SK-N-SH (cell line): Measurements from ENCODE around the gene PSD. TPM values are rescaled to one million over a fixed set of nuclear protein-coding genes. Genes with fewer than 3 reads are reported as not detected.

Experiments
- CTCF ChIA-PET: fragments of 300-600, 350-600 bp; formaldehyde crosslinking; extraction: SDS; loops from one replicate; lab custom pipeline; 2021; lab: Yijun Ruan, JAX
- POLR2A ChIA-PET: fragments of 350-600 bp; sonication (Branson Sonifier 250); formaldehyde crosslinking; extraction: SDS; loops from one replicate; lab custom pipeline; 2020; ENCODE audit warnings: antibody characterized with exemption, inconsistent platforms; lab: Yijun Ruan, JAX
- DNase-seq: peaks from one replicate; pipeline ENCODE4 v3.0.0; 2012
- H2AFZ ChIP-seq: fragments of 200-600 bp; sonication (generic); 2 replicates; pipeline ENCODE4 v1.8.1; 2016; ENCODE audit warnings: antibody characterized with exemption, mild to moderate bottlenecking, low read depth
- H3F3A ChIP-seq: fragments of 200-600 bp; sonication (generic); replicated peaks from 2 replicates; pipeline ENCODE3; 2016; ENCODE audit warnings: antibody characterized with exemption, mild to moderate bottlenecking; ENCODE audit not compliant: insufficient read depth
- H3K27ac ChIP-seq, 2 experiments: fragments of 200-500 bp in 1 of 2; fragments of 200-600 bp in 1 of 2; sonication (Bioruptor generic) in 1 of 2; sonication (generic), shearing (Covaris generic) in 1 of 2; 2 replicates each; pipeline versions ENCODE4 v1.5.1 to v1.6.1; 2014 to 2016; ENCODE audit warnings: low read depth in 2 of 2, inconsistent platforms in 1 of 2, low read length in 1 of 2, mild to moderate bottlenecking in 1 of 2, mixed read lengths in 1 of 2
- H3K27me3 ChIP-seq: fragments of 200-600 bp; sonication (generic), shearing (Covaris generic); 2 replicates; pipeline ENCODE4 v1.6.1; 2016; ENCODE audit warnings: mixed run types; ENCODE audit not compliant: insufficient read depth
- H3K36me3 ChIP-seq, 2 experiments: fragments of 200-500 bp in 1 of 2; fragments of 200-600 bp in 1 of 2; sonication (Bioruptor generic) in 1 of 2; sonication (generic) in 1 of 2; replicated peaks in 1 of 2; 2 replicates each; pipeline versions ENCODE3 to v1.5.1; 2014 to 2016; ENCODE audit warnings: low read length in 1 of 2, mild to moderate bottlenecking in 1 of 2; ENCODE audit not compliant: insufficient read depth in 2 of 2, control insufficient read depth in 1 of 2
- H3K4me1 ChIP-seq, 2 experiments: fragments of 200-500 bp in 1 of 2; fragments of 200-600 bp in 1 of 2; sonication (Bioruptor generic) in 1 of 2; sonication (generic), shearing (Covaris generic) in 1 of 2; 2 replicates each; pipeline versions ENCODE4 v1.5.1 to v1.6.1; 2014 to 2016; ENCODE audit warnings: low read depth in 1 of 2, low read length in 1 of 2, mixed run types in 1 of 2; ENCODE audit not compliant: insufficient read depth in 2 of 2, control insufficient read depth in 1 of 2
- H3K4me2 ChIP-seq: fragments of 200-600 bp; sonication (generic), shearing (Covaris generic); 2 replicates; pipeline ENCODE4 v1.6.1; 2017; ENCODE audit warnings: mixed run types
- H3K4me3 ChIP-seq, 2 experiments: fragments of 200-500 bp in 1 of 2; fragments of 200-600 bp in 1 of 2; sonication (Bioruptor generic) in 1 of 2; sonication (generic), shearing (Covaris generic) in 1 of 2; 2 replicates each; pipeline versions ENCODE4 v1.5.1 to v1.8.1; 2014 to 2016; ENCODE audit warnings: low read depth in 2 of 2, inconsistent platforms in 1 of 2, low read length in 1 of 2, mild to moderate bottlenecking in 1 of 2, mixed read lengths in 1 of 2, moderate library complexity in 1 of 2
- H3K79me2 ChIP-seq: fragments of 200-600 bp; sonication (generic); 2 replicates; pipeline ENCODE4 v1.8.1; 2017; ENCODE audit warnings: mild to moderate bottlenecking; ENCODE audit not compliant: insufficient read depth
- H3K9ac ChIP-seq: fragments of 200-600 bp; sonication (generic); 2 replicates; pipeline ENCODE4 v1.6.1; 2017; ENCODE audit warnings: mixed run types
- H3K9me2 ChIP-seq: fragments of 200-600 bp; sonication (generic); 2 replicates; pipeline ENCODE4 v1.6.1; 2017; ENCODE audit warnings: mixed run types
- H3K9me3 ChIP-seq: fragments of 200-600 bp; sonication (generic); 2 replicates; pipeline ENCODE4 v1.6.1; 2017; ENCODE audit warnings: mixed run types, mild to moderate bottlenecking, moderate library complexity
- H4K20me1 ChIP-seq: fragments of 200-600 bp; sonication (generic); 2 replicates; pipeline ENCODE4 v1.6.1; 2017; ENCODE audit warnings: mild to moderate bottlenecking, mixed run types; ENCODE audit not compliant: insufficient read depth
- EP300 ChIP-seq, 2 experiments: IDR thresholded peaks; 2 replicates each; pipeline versions ENCODE4 v1.4.0 to v1.6.1; 2012; ENCODE audit warnings: borderline replicate concordance in 1 of 2, low read depth in 1 of 2, low read length in 1 of 2
- EZH2phosphoT487 ChIP-seq: fragments of 200-600 bp; sonication (generic); IDR thresholded peaks from 2 replicates; pipeline ENCODE4 v1.6.1; 2017; ENCODE audit warnings: low read depth, mixed run types, mild to moderate bottlenecking, antibody characterized with exemption, moderate library complexity, borderline replicate concordance
- FOXM1 ChIP-seq: IDR thresholded peaks from 2 replicates; pipeline ENCODE4 v1.4.0; 2012; ENCODE audit warnings: low read depth, mild to moderate bottlenecking
- GABPA ChIP-seq: IDR thresholded peaks from 2 replicates; pipeline ENCODE4 v1.4.0; 2012; ENCODE audit warnings: low read depth, mild to moderate bottlenecking
- GATA2 ChIP-seq: sonication (generic); formaldehyde crosslinking; IDR thresholded peaks from 2 replicates; pipeline ENCODE4 v1.5.0; 2020; ENCODE audit warnings: mild to moderate bottlenecking, missing genetic modification reagents
- MXI1 ChIP-seq: IDR thresholded peaks from 2 replicates; pipeline ENCODE4 v1.6.1; 2012; ENCODE audit warnings: mild to moderate bottlenecking, low read depth, low read length, improper control_type of control experiment
- NFIC ChIP-seq: IDR thresholded peaks from 2 replicates; pipeline ENCODE4 v1.4.0; 2012; ENCODE audit warnings: borderline replicate concordance
- NRF1 ChIP-seq: IDR thresholded peaks from 2 replicates; pipeline ENCODE4 v1.6.1; 2012; ENCODE audit warnings: low read depth, mild to moderate bottlenecking, low read length
- RCOR1 ChIP-seq: fragments of 150-350 bp; IDR thresholded peaks from 2 replicates; pipeline ENCODE4 v1.6.1; 2017; ENCODE audit warnings: antibody characterized with exemption, low read length
- RXRA ChIP-seq: IDR thresholded peaks from 2 replicates; pipeline ENCODE4 v1.4.0; 2012; ENCODE audit warnings: low read depth, mild to moderate bottlenecking, borderline replicate concordance
- SMC3 ChIP-seq: IDR thresholded peaks from 2 replicates; pipeline ENCODE4 v1.6.1; 2012; ENCODE audit warnings: low read depth, low read length, improper control_type of control experiment
- TCF12 ChIP-seq: IDR thresholded peaks from 2 replicates; pipeline ENCODE4 v1.4.0; 2012
- TEAD4 ChIP-seq: IDR thresholded peaks from 2 replicates; pipeline ENCODE4 v1.4.0; 2012; ENCODE audit warnings: mild to moderate bottlenecking, borderline replicate concordance; ENCODE audit not compliant: insufficient read depth
- YY1 ChIP-seq: IDR thresholded peaks from 2 replicates; pipeline ENCODE4 v1.4.0; 2012; ENCODE audit warnings: low read depth, mild to moderate bottlenecking
- WGBS: methylation state at CpG from one replicate; pipeline ENCODE4 v1.1.6; 2017; ENCODE audit warnings: low lambda C conversion rate; 5-methylcytosine and 5-hydroxymethylcytosine counted together
- polyA plus RNA-seq, 3 experiments: library from polyadenylated mRNA; depleted of rRNA; stranded (reverse); fragments of >200 nt; gene quantifications; 2 replicates each; pipeline ENCODE4 v1.2.3, GENCODE V29; 2012
- TF ChIP-seq, protein P1 (sequence below): fragments of 150-350 bp; IDR thresholded peaks from 2 replicates; pipeline ENCODE4 v1.6.1; 2016; ENCODE audit warnings: mild to moderate bottlenecking, low read depth, low read length
- TF ChIP-seq, protein P2 (sequence below): IDR thresholded peaks from 2 replicates; pipeline ENCODE4 v1.4.0; 2012; ENCODE audit warnings: low read depth, borderline replicate concordance
- TF ChIP-seq, protein P3 (sequence below): fragments of 150-350 bp; IDR thresholded peaks from 2 replicates; pipeline ENCODE4 v1.6.1; 2017; ENCODE audit warnings: antibody characterized with exemption, low read length, low read depth, borderline replicate concordance
- TF ChIP-seq, protein P4 (sequence below): IDR thresholded peaks from 2 replicates; pipeline ENCODE4 v1.6.1; 2012; ENCODE audit warnings: mild to moderate bottlenecking, low read depth, low read length, moderate library complexity
- TF ChIP-seq, protein P5 (sequence below): IDR thresholded peaks from 2 replicates; pipeline ENCODE4; 2012
- TF ChIP-seq, protein P6 (sequence below): IDR thresholded peaks from 2 replicates; pipeline ENCODE4 v1.4.0; 2012; ENCODE audit warnings: low read depth, borderline replicate concordance

PSD gene
- polyA plus RNA-seq, 1 of the 3 experiments (the other 2 are of a cell fraction), result 0.97 TPM

GRCh38 chr10:102453502-102453901 is 34.9 kb upstream of the PSD start:
- H3K4me2 ChIP-seq, result no peak overlapping the region

More at GRCh38 chr10:102453502-102453901, 34.9 kb upstream of the PSD start:
- H3K4me3 ChIP-seq, result no peak overlapping the region
- peaks cover 15% of the 10 kb centered on the region for H3F3A ChIP-seq
- H3K27me3 ChIP-seq, result no peaks in the 10 kb centered on the region
- no peaks in the 10 kb centered on the region for H4K20me1 ChIP-seq
- H3K79me2 ChIP-seq, result no peaks in the 10 kb centered on the region
- H3K27ac ChIP-seq, result no peak overlapping the region
- ChIA-PET CTCF (interaction anchor here (3.9 to 5.3 kb wide), 2 partner anchors 32 to 130 kb away, joined by 14 to 25 read pairs; partner anchors contain the start of gene FBXL15), POLR2A (interaction anchor here (4.1 kb wide), 1 partner anchor 7 kb away, joined by 27 read pairs; no protein-coding TSS in a partner anchor)
- TF ChIP-seq TEAD4 (no peak), SMC3 (no peak), NFIC (no peak), GABPA (no peak), NRF1 (no peak), RXRA (no peak), EZH2phosphoT487 (no peak), GATA2 (CRISPR knock-in tag) (no peak), FOXM1 (no peak), MXI1 (no peak), EP300 (IDR thresholded peaks at IDR 0.05; ENCODE audit: borderline replicate concordance in 1 of 2, low read depth in 1 of 2, low read length in 1 of 2) (no peak), YY1 (no peak), TCF12 (no peak), RCOR1 (no peak)
- TF ChIP-seq, protein P1, sequence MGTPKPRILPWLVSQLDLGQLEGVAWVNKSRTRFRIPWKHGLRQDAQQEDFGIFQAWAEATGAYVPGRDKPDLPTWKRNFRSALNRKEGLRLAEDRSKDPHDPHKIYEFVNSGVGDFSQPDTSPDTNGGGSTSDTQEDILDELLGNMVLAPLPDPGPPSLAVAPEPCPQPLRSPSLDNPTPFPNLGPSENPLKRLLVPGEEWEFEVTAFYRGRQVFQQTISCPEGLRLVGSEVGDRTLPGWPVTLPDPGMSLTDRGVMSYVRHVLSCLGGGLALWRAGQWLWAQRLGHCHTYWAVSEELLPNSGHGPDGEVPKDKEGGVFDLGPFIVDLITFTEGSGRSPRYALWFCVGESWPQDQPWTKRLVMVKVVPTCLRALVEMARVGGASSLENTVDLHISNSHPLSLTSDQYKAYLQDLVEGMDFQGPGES, result no peak
- TF ChIP-seq, protein P2, sequence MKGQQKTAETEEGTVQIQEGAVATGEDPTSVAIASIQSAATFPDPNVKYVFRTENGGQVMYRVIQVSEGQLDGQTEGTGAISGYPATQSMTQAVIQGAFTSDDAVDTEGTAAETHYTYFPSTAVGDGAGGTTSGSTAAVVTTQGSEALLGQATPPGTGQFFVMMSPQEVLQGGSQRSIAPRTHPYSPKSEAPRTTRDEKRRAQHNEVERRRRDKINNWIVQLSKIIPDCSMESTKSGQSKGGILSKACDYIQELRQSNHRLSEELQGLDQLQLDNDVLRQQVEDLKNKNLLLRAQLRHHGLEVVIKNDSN, result no peak
- TF ChIP-seq, protein P3, sequence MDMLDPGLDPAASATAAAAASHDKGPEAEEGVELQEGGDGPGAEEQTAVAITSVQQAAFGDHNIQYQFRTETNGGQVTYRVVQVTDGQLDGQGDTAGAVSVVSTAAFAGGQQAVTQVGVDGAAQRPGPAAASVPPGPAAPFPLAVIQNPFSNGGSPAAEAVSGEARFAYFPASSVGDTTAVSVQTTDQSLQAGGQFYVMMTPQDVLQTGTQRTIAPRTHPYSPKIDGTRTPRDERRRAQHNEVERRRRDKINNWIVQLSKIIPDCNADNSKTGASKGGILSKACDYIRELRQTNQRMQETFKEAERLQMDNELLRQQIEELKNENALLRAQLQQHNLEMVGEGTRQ, result no peak
- TF ChIP-seq, protein P4, sequence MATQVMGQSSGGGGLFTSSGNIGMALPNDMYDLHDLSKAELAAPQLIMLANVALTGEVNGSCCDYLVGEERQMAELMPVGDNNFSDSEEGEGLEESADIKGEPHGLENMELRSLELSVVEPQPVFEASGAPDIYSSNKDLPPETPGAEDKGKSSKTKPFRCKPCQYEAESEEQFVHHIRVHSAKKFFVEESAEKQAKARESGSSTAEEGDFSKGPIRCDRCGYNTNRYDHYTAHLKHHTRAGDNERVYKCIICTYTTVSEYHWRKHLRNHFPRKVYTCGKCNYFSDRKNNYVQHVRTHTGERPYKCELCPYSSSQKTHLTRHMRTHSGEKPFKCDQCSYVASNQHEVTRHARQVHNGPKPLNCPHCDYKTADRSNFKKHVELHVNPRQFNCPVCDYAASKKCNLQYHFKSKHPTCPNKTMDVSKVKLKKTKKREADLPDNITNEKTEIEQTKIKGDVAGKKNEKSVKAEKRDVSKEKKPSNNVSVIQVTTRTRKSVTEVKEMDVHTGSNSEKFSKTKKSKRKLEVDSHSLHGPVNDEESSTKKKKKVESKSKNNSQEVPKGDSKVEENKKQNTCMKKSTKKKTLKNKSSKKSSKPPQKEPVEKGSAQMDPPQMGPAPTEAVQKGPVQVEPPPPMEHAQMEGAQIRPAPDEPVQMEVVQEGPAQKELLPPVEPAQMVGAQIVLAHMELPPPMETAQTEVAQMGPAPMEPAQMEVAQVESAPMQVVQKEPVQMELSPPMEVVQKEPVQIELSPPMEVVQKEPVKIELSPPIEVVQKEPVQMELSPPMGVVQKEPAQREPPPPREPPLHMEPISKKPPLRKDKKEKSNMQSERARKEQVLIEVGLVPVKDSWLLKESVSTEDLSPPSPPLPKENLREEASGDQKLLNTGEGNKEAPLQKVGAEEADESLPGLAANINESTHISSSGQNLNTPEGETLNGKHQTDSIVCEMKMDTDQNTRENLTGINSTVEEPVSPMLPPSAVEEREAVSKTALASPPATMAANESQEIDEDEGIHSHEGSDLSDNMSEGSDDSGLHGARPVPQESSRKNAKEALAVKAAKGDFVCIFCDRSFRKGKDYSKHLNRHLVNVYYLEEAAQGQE, result no peak
- TF ChIP-seq, protein P5, sequence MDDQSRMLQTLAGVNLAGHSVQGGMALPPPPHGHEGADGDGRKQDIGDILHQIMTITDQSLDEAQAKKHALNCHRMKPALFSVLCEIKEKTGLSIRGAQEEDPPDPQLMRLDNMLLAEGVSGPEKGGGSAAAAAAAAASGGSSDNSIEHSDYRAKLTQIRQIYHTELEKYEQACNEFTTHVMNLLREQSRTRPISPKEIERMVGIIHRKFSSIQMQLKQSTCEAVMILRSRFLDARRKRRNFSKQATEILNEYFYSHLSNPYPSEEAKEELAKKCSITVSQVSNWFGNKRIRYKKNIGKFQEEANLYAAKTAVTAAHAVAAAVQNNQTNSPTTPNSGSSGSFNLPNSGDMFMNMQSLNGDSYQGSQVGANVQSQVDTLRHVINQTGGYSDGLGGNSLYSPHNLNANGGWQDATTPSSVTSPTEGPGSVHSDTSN, result no peak
- TF ChIP-seq, protein P6, sequence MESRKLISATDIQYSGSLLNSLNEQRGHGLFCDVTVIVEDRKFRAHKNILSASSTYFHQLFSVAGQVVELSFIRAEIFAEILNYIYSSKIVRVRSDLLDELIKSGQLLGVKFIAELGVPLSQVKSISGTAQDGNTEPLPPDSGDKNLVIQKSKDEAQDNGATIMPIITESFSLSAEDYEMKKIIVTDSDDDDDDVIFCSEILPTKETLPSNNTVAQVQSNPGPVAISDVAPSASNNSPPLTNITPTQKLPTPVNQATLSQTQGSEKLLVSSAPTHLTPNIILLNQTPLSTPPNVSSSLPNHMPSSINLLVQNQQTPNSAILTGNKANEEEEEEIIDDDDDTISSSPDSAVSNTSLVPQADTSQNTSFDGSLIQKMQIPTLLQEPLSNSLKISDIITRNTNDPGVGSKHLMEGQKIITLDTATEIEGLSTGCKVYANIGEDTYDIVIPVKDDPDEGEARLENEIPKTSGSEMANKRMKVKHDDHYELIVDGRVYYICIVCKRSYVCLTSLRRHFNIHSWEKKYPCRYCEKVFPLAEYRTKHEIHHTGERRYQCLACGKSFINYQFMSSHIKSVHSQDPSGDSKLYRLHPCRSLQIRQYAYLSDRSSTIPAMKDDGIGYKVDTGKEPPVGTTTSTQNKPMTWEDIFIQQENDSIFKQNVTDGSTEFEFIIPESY, result no peak
- no peaks in the 10 kb centered on the region for H3K9me2 ChIP-seq
- DNase-seq, result no peak
- H2AFZ ChIP-seq, result no peak overlapping the region
- H3K4me1 ChIP-seq, result peaks cover 0 to 10% of the 10 kb centered on the region in 2 experiments; a peak in 2 of 4 replicates
- H3K36me3 ChIP-seq, result no peaks in the 10 kb centered on the region
- WGBS, result 76% methylated on average over 5 of the region's 5 CpGs
- no peaks in the 10 kb centered on the region for H3K9me3 ChIP-seq
- no peak overlapping the region for H3K9ac ChIP-seq
